NCI-H1105 (cell line): ENCODE results near the gene RB1.

ENCODE experiments used
- DNase-seq: peaks from one replicate; lab custom pipeline; 2025; lab: John Stamatoyannopoulos, UW

Gene RB1

GRCh38 chr13:48303359-48304142 is at the start of gene RB1:
Gene RB1, plus strand, starts transcription at chr13:48303751. Its CDS starts 162 bp downstream, at chr13:48303913.
- DNase-seq: peak; percentile 65

- DNase-seq: no peak
These were observed 49.7 kb upstream of the RB1 start for GRCh38 chr13:48253849-48254248.

GRCh38 chr13:48255090-48255489 is 48.5 kb upstream of the RB1 start:
- DNase-seq: no peak

GRCh38 chr13:48255954-48256353 is 47.6 kb upstream of the RB1 start:
- no peak for DNase-seq

- no peak for DNase-seq
These were observed 45.5 kb upstream of the RB1 start for GRCh38 chr13:48258002-48258401.

- DNase-seq: no peak
These were observed 45.1 kb upstream of the RB1 start for GRCh38 chr13:48258430-48258829.

- no peak for DNase-seq
These were observed 42.6 kb upstream of the RB1 start for GRCh38 chr13:48260970-48261369.

GRCh38 chr13:48263196-48263595 is 40.4 kb upstream of the RB1 start:
- DNase-seq: no peak

GRCh38 chr13:48264058-48264457 is 39.5 kb upstream of the RB1 start:
- no peak for DNase-seq

GRCh38 chr13:48265217-48265815 is 38.2 kb upstream of the RB1 start:
- no peak for DNase-seq

GRCh38 chr13:48266150-48266549 is 37.4 kb upstream of the RB1 start:
- DNase-seq: no peak

- no peak for DNase-seq
These were observed 36.6 kb upstream of the RB1 start for GRCh38 chr13:48266701-48267639.

- no peak for DNase-seq
These were observed 35.5 kb upstream of the RB1 start for GRCh38 chr13:48268019-48268418.

GRCh38 chr13:48273346-48273745 is 30.2 kb upstream of the RB1 start:
- no peak for DNase-seq

- no peak for DNase-seq
These were observed 28.0 kb upstream of the RB1 start for GRCh38 chr13:48275507-48275906.

GRCh38 chr13:48278806-48279205 is 24.7 kb upstream of the RB1 start:
- no peak for DNase-seq

- no peak for DNase-seq
These were observed 22.0 kb upstream of the RB1 start for GRCh38 chr13:48281556-48281955.

- no peak for DNase-seq
These were observed 11.8 kb upstream of the RB1 start for GRCh38 chr13:48291730-48292129.

- no peak for DNase-seq
These were observed 10.9 kb upstream of the RB1 start for GRCh38 chr13:48292650-48293049.

GRCh38 chr13:48294653-48295052 is 8.9 kb upstream of the RB1 start:
- no peak for DNase-seq

GRCh38 chr13:48295271-48295670 is 8.3 kb upstream of the RB1 start:
- DNase-seq: no peak

- DNase-seq: no peak
These were observed 7.0 kb upstream of the RB1 start for GRCh38 chr13:48296528-48296927.
